ENCODE data around the gene AOC1.

Gene AOC1

GRCh38 chr7:150835702-150836280, 16.5 kb upstream of the AOC1 start:
- no peak for DNase-seq

- DNase-seq, result no peak
These were observed 13.2 kb upstream of the AOC1 start for GRCh38 chr7:150838965-150839650.

GRCh38 chr7:150842018-150842417, 10.3 kb upstream of the AOC1 start:
- no peak for DNase-seq

- no peak for DNase-seq
These were observed 9.6 kb upstream of the AOC1 start for GRCh38 chr7:150842716-150843115.

DNA sequence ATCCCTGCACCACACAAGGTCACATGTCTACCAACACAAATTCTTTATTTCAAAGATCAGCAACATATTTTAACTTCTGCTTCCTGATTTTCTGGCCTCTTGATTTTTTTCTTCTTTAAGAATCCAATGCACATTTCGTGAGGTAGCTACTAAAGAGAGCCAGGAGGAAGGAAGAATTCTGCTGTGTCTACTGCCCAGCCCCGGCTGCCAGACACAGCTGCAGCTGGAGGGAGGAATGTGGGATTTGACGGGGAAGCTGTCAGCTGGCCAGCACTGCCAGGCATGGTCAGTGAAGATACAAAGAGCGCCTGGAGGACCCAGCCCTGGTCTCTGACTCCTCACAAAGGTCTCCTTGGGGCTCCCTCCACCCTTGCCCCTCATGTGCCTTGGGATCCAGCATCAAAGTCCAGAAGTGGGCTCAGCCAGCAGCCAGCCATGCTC, 6.9 kb upstream of the AOC1 start:
- DNase-seq, result no peak

- DNase-seq, result no peak
These were observed 5.8 kb upstream of the AOC1 start for GRCh38 chr7:150846291-150847115.

- DNase-seq, result no peak
These were observed 4.8 kb upstream of the AOC1 start for GRCh38 chr7:150847536-150847935.

DNA sequence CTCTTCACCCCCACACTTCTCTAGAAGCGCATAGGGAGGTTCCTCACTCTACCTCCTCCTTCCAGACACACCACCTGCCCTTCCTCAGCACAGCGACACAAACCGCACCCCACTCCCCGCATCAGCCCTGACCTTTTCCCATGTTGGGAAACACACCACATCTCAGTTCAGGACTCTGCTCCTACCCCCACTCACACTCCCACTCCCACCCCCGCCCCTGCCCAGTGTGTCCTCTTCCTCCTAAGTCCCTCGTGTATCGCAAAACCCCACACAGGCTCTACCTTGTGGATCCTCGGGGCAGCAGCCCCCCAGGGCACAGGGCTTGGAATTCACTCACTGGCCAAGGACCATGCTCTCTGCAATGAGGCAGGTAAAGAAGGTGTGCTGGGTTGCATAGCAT, 4.2 kb upstream of the AOC1 start:
- DNase-seq, result no peak

DNA sequence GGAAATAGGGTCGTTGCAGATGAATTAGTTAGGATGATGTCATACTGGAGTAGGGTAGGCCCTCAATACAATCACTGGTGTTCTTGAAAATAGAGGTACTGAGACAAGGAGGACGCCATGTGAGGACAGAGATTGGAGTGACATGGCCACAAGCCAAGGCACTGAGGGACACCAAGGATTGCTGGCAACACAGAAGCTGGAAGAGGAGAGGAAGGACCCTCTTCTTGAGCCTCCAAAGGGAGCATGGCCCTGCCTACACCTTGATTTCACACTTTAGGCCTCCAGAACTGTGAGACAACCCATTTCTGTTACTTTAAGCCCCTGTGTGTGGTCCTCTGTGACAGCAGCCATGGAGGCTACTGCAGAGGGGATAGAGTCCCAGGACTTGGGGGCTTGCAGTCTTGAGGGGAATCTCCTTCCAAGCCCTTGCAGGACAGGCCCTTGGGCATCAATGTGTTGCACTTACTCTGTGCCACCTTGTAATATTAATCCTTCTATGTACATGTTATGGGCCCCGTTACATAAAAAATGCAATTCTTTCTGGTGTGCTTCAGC, 3.7 kb upstream of the AOC1 start:
- no peak for DNase-seq

DNA sequence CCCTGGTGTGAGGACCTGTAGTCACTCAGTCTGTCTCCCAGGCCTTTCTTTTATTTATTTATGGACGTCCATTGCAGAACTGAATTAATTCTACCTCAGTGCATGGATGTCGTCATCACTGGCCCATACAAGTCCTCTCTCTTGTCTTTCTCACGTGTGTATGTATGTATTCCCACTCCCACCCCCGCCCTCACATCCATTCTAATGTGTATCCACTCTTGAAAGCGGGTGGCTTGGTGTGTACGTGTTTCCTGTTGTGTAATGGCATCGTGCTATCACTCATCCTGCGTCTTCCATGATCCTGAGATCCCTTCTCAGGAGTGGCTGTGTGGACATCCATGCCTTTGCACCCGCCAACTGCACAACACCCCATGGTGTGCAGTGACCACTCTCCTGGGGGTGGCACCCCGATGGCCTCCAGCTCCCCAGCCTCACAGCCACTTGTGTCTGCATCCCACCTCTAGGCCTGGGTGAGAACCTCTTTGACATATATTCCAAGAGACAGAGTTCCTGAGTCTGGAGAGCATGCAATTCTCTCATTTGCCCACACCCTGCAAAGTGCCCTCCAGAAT, 3.0 kb upstream of the AOC1 start:
- DNase-seq, result no peak

- no peak for DNase-seq
These were observed 2.0 kb upstream of the AOC1 start for GRCh38 chr7:150850273-150850672.

DNA sequence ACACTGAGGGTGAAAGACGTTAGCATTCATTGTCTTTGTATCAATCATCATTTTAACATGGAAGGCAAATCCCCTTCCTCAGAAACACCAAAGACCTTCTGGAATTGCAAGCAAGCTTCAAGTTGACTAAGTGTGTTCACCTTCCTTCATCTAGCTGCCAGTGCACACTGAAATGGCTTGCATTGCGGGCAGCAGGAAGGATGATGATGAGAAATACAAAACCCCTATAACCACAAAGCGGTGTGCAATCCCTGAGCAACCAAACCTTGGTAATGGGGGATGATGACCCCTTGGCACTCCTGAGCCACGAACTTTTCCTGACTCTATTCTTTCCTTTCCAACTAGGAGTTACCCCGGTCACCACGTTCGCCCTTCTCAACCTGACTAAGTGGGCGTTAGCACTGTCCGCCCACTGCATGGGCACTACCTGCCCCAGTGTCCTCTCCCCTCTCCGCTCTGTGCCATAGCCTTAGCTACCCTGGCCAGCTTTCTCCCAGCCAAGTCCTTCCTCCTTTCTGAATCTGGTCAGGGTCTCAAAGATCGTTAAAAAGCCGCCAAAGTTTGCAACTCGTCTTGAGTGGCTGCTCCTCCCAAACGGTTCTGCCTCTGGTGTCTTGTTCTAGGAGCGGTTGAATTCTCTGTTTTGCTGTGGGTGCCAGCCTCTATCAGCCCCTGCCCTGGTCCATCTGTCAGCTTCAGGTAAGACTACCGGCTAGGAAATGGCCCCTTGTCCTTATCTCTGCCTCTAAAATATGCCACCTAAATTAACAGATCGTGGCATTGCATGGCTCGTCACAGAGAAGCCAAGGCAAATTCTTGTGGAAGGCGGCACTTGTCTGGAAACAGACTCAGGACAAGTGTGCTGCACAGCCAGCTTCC, 586 bp upstream of the AOC1 start:
- DNase-seq, result no peak

- no peak for DNase-seq
These were observed 2.0 kb downstream of the AOC1 start for GRCh38 chr7:150854066-150855000.

DNA sequence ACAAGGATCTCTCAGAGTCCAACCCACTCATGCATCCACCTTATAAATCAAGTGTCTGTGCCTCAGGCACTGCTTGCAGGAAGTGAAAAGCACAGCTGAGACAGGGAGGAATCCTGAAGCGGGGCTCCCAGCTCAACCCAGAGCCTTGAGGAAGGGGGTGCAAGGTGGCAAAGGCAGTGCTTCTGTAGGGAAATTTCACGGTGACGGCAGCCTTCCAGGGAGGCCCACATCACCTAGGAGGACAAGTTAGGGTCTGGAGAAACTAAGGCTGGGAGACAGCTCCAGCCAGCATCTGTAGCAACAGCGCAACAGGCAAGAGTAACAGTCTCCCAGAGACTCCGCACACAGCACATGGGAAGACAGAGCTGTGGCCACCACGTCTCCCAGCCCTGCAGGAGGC, 2.7 kb downstream of the AOC1 start:
- no peak for DNase-seq

- DNase-seq, result no peak
These were observed 3.4 kb downstream of the AOC1 start for GRCh38 chr7:150855476-150856302.

DNA sequence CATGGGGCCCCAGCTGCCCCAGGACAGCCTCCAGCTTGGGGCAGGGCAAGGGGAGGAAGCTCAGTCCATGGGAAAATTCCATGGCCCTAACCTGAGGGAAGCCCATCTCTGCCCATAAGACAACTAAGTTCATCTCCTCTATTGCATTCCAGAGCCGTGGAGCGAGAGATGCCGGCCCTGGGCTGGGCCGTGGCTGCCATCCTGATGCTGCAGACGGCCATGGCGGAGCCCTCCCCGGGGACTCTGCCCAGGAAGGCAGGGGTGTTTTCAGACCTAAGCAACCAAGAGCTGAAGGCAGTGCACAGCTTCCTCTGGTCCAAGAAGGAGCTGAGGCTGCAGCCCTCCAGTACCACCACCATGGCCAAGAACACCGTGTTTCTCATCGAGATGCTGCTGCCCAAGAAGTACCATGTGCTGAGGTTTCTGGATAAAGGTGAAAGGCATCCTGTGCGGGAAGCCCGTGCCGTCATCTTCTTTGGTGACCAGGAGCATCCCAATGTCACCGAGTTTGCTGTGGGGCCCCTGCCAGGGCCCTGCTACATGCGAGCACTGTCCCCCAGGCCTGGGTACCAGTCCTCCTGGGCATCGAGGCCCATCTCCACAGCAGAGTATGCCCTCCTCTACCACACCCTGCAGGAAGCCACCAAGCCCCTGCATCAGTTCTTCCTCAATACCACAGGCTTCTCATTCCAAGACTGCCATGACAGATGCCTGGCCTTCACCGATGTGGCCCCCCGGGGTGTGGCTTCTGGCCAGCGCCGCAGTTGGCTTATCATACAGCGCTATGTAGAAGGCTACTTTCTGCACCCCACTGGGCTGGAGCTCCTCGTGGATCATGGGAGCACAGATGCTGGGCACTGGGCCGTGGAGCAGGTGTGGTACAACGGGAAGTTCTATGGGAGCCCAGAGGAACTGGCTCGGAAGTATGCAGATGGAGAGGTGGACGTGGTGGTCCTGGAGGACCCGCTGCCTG, 4.3 kb downstream of the AOC1 start:
- DNase-seq, result no peak

GRCh38 chr7:150857276-150858055, 5.1 kb downstream of the AOC1 start:
- DNase-seq, result no peak

Data from bone marrow (tissue), 2 donors.